HL-60/S4 (cell line): ENCODE data around the gene NPAS4.
"Not testable (repeated sequence)": the region's sequence is repeated elsewhere in the genome, so short reads cannot be mapped to it uniquely, and the experiment has no call there.

Experiments
- in situ Hi-C: fragments of 300-500 bp; cut with MboI; formaldehyde crosslinking; loops from 2 replicates; pipeline ENCODE4 v1.14.3; 2022; ENCODE audit warnings: low sequenced_read_pairs

The NPAS4 gene

GRCh38 chr11:66451663-66452062, 30.8 kb downstream of the NPAS4 start:
- in situ Hi-C loops: no loop called here

GRCh38 chr11:66454247-66454646, 33.4 kb downstream of the NPAS4 start:
- in situ Hi-C loops: no loop called here

GRCh38 chr11:66454828-66455227, 34.0 kb downstream of the NPAS4 start:
- in situ Hi-C loops: no loop called here

GRCh38 chr11:66457826-66458225, 37.0 kb downstream of the NPAS4 start:
- in situ Hi-C loops: no loop called here

GRCh38 chr11:66459138-66459778, 38.4 kb downstream of the NPAS4 start:
- in situ Hi-C loops: no loop called here

GRCh38 chr11:66462010-66462409, 41.2 kb downstream of the NPAS4 start:
- in situ Hi-C loops: no loop called here

- in situ Hi-C loops: no loop called here
Measured at GRCh38 chr11:66462911-66463310, 42.1 kb downstream of the NPAS4 start.

- in situ Hi-C loops: not testable (repeated sequence)
Measured at GRCh38 chr11:66464116-66464515, 43.3 kb downstream of the NPAS4 start.

GRCh38 chr11:66464916-66465315, 44.1 kb downstream of the NPAS4 start:
- in situ Hi-C loops: no loop called here

- in situ Hi-C loops: no loop called here
Measured at GRCh38 chr11:66465373-66466224, 44.8 kb downstream of the NPAS4 start.

GRCh38 chr11:66466225-66467033, 45.6 kb downstream of the NPAS4 start, which contains the start of gene PELI3:
PELI3 (plus strand) TSS chr11:66466905; CDS start chr11:66468129, 1,224 bp downstream.
- in situ Hi-C loops: no loop called here

- in situ Hi-C loops: no loop called here
Measured at GRCh38 chr11:66467034-66467659, 46.3 kb downstream of the NPAS4 start.

- in situ Hi-C loops: no loop called here
Measured at GRCh38 chr11:66467756-66468155, 46.9 kb downstream of the NPAS4 start.

- in situ Hi-C loops: no loop called here
Measured at GRCh38 chr11:66468691-66469090, 47.9 kb downstream of the NPAS4 start.

GRCh38 chr11:66469441-66469840, 48.6 kb downstream of the NPAS4 start:
- in situ Hi-C loops: no loop called here

- in situ Hi-C loops: no loop called here
Measured at GRCh38 chr11:66470015-66470414, 49.2 kb downstream of the NPAS4 start.

- in situ Hi-C loops: no loop called here
Measured at GRCh38 chr11:66471142-66471541, 50.3 kb downstream of the NPAS4 start.

GRCh38 chr11:66472054-66472453, 51.2 kb downstream of the NPAS4 start:
- in situ Hi-C loops: no loop called here

GRCh38 chr11:66473167-66473566, 52.3 kb downstream of the NPAS4 start:
- in situ Hi-C loops: no loop called here

- in situ Hi-C loops: no loop called here
Measured at GRCh38 chr11:66473608-66474515, 53.0 kb downstream of the NPAS4 start.
